ENCODE measurements around the gene ANGPTL8. TPM values are rescaled to one million over a fixed set of nuclear protein-coding genes. Genes with fewer than 3 reads are reported as not detected.

Gene ANGPTL8
- total and polyA plus RNA-seq, 12 donors: 0.34 to 13.0 (median 1.7) TPM; not detected in 6

GRCh38 chr19:11238041-11238440, 1.4 kb upstream of the ANGPTL8 start:
- Histone ChIP-seq H3K27ac (no peak overlapping the region), H3K4me1 (peaks cover 0 to 2% (median 0%) of the 10 kb centered on the region in 9 donors), H3K9me3 (peaks cover 0 to 11% (median 0%) of the 10 kb centered on the region in 11 donors), H3K27me3 (no peaks in the 10 kb centered on the region), H3K4me3 (no peak overlapping the region), H3K36me3 (peaks cover 0 to 100% (median 52%) of the 10 kb centered on the region in 9 donors)
- WGBS, 2 donors: 86 to 90% methylated on average over 11 of the region's 11 CpGs
- DNase-seq: no peak
- intact Hi-C loops (cut with DNase I): no loop called here
- TF ChIP-seq CTCF (IDR thresholded peaks at IDR 0.05): no peak
- no peak for ATAC-seq

- Histone ChIP-seq H3K4me3 (no peak overlapping the region), H3K36me3 (peaks cover 0 to 98% (median 54%) of the 10 kb centered on the region in 9 donors), H3K9me3 (peaks cover 0 to 11% (median 0%) of the 10 kb centered on the region in 11 donors), H3K4me1 (peaks cover 4 to 10% (median 5%) of the 10 kb centered on the region in 9 donors), H3K27ac (no peak overlapping the region), H3K27me3 (no peaks in the 10 kb centered on the region)
- DNase-seq (no peak), ATAC-seq (no peak)
- TF ChIP-seq CTCF (IDR thresholded peaks at IDR 0.05): no peak
- WGBS, 2 donors: 93 to 94% methylated on average over 6 of the region's 6 CpGs
- intact Hi-C loops (cut with DNase I): no loop called here
Measured at GRCh38 chr19:11238781-11239376, 540 bp upstream of the ANGPTL8 start.

- H3K9me3 ChIP-seq: peaks cover 0 to 11% (median 0%) of the 10 kb centered on the region in 11 donors
- H3K27me3 ChIP-seq: no peaks in the 10 kb centered on the region
- H3K4me3 ChIP-seq: no peak overlapping the region
- WGBS, 2 donors: 96 to 100% methylated on average over 8 of the region's 8 CpGs
- DNase-seq: no peak
- H3K27ac ChIP-seq: no peak overlapping the region
- H3K36me3 ChIP-seq: peaks cover 0 to 98% (median 46%) of the 10 kb centered on the region in 9 donors
- ATAC-seq: no peak
- H3K4me1 ChIP-seq: peaks cover 4 to 21% (median 10%) of the 10 kb centered on the region in 9 donors
- TF ChIP-seq CTCF (IDR thresholded peaks at IDR 0.05): no peak
- intact Hi-C loops (cut with DNase I): loop anchor here in 3 of 10 donors (5.0 kb wide), 1 partner anchor 47 kb away; no protein-coding TSS in a partner anchor
Measured at GRCh38 chr19:11240008-11240444, 607 bp downstream of the ANGPTL8 start.

- no peaks in the 10 kb centered on the region for H3K27me3 ChIP-seq
- no peak for TF ChIP-seq CTCF (IDR thresholded peaks at IDR 0.05)
- 90 to 94% methylated on average over 11 of the region's 11 CpGs for WGBS, 2 donors
- DNase-seq (no peak), ATAC-seq (no peak)
- H3K27ac ChIP-seq: peak overlapping the region in 2 of 10 donors; percentile 89 to 94
- peaks cover 0 to 11% (median 0%) of the 10 kb centered on the region in 11 donors for H3K9me3 ChIP-seq
- H3K4me3 ChIP-seq: no peak overlapping the region
- intact Hi-C loops (cut with DNase I): loop anchor here in 6 of 10 donors (2.0 to 5.0 kb wide), 4 partner anchors 45 to 49 kb away; no protein-coding TSS in a partner anchor
- H3K4me1 ChIP-seq: peaks cover 8 to 40% (median 18%) of the 10 kb centered on the region in 9 donors
- H3K36me3 ChIP-seq: peaks cover 0 to 98% (median 44%) of the 10 kb centered on the region in 9 donors
Measured at GRCh38 chr19:11242025-11242424, 2.6 kb downstream of the ANGPTL8 start.

Data from heart right ventricle (tissue), 16 donors.